ENCODE measurements around the gene PIAS1.

DNA sequence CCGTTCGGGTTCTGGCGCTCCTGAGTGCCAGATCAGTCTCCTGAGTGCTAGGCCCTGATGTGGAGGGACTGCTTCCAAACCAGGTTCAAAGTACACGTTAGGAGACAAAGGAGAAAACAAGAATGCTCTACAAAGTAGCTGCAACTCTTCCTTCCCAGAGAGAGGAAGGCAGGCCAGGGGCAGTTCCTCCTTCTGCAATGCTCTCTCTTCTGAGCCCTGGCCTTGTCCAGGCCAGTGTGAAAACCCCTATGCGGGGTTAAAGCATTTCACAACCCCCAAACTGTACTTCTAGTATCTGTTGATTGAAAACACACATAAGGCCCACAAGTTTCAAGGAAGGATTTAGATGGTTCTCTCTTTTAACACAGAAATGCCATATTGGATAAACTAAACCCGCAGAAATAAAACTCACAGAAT is 160.7 kb downstream of the PIAS1 start:
- TF ChIP-seq JUND (IDR thresholded peaks at IDR 0.05), result no peak
- TF ChIP-seq, protein P1, sequence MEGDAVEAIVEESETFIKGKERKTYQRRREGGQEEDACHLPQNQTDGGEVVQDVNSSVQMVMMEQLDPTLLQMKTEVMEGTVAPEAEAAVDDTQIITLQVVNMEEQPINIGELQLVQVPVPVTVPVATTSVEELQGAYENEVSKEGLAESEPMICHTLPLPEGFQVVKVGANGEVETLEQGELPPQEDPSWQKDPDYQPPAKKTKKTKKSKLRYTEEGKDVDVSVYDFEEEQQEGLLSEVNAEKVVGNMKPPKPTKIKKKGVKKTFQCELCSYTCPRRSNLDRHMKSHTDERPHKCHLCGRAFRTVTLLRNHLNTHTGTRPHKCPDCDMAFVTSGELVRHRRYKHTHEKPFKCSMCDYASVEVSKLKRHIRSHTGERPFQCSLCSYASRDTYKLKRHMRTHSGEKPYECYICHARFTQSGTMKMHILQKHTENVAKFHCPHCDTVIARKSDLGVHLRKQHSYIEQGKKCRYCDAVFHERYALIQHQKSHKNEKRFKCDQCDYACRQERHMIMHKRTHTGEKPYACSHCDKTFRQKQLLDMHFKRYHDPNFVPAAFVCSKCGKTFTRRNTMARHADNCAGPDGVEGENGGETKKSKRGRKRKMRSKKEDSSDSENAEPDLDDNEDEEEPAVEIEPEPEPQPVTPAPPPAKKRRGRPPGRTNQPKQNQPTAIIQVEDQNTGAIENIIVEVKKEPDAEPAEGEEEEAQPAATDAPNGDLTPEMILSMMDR (IDR thresholded peaks at IDR 0.05 in 2 of 3, conservative IDR thresholded peaks at IDR 0.05 in 1 of 3; ENCODE audit: borderline replicate concordance in 1 of 3, insufficient read depth in 1 of 3, low read depth in 2 of 3, low read length in 2 of 3), result no peak
- no peak for TF ChIP-seq POLR2A (IDR thresholded peaks at IDR 0.05; ENCODE audit: borderline replicate concordance, extremely low read depth, insufficient read depth, insufficient read length)
- no peak for TF ChIP-seq SP1 (IDR thresholded peaks at IDR 0.05; ENCODE audit: low read depth)
- TF ChIP-seq YY1 (IDR thresholded peaks at IDR 0.05; ENCODE audit: extremely low read depth, insufficient replicate concordance, low read depth, low read length), result no peak
- TF ChIP-seq POLR2AphosphoS5 (IDR thresholded peaks at IDR 0.05; ENCODE audit: low read depth, low read length), result no peak
- TF ChIP-seq, protein P2, sequence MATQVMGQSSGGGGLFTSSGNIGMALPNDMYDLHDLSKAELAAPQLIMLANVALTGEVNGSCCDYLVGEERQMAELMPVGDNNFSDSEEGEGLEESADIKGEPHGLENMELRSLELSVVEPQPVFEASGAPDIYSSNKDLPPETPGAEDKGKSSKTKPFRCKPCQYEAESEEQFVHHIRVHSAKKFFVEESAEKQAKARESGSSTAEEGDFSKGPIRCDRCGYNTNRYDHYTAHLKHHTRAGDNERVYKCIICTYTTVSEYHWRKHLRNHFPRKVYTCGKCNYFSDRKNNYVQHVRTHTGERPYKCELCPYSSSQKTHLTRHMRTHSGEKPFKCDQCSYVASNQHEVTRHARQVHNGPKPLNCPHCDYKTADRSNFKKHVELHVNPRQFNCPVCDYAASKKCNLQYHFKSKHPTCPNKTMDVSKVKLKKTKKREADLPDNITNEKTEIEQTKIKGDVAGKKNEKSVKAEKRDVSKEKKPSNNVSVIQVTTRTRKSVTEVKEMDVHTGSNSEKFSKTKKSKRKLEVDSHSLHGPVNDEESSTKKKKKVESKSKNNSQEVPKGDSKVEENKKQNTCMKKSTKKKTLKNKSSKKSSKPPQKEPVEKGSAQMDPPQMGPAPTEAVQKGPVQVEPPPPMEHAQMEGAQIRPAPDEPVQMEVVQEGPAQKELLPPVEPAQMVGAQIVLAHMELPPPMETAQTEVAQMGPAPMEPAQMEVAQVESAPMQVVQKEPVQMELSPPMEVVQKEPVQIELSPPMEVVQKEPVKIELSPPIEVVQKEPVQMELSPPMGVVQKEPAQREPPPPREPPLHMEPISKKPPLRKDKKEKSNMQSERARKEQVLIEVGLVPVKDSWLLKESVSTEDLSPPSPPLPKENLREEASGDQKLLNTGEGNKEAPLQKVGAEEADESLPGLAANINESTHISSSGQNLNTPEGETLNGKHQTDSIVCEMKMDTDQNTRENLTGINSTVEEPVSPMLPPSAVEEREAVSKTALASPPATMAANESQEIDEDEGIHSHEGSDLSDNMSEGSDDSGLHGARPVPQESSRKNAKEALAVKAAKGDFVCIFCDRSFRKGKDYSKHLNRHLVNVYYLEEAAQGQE (IDR thresholded peaks at IDR 0.05; ENCODE audit: low read depth), result no peak
- no peak for TF ChIP-seq EZH2 (IDR thresholded peaks at IDR 0.05)
- TF ChIP-seq SIN3A (IDR thresholded peaks at IDR 0.05; ENCODE audit: low read depth), result no peak
- no peak for TF ChIP-seq SRF (IDR thresholded peaks at IDR 0.05; ENCODE audit: low read depth)
- TF ChIP-seq, protein P3, sequence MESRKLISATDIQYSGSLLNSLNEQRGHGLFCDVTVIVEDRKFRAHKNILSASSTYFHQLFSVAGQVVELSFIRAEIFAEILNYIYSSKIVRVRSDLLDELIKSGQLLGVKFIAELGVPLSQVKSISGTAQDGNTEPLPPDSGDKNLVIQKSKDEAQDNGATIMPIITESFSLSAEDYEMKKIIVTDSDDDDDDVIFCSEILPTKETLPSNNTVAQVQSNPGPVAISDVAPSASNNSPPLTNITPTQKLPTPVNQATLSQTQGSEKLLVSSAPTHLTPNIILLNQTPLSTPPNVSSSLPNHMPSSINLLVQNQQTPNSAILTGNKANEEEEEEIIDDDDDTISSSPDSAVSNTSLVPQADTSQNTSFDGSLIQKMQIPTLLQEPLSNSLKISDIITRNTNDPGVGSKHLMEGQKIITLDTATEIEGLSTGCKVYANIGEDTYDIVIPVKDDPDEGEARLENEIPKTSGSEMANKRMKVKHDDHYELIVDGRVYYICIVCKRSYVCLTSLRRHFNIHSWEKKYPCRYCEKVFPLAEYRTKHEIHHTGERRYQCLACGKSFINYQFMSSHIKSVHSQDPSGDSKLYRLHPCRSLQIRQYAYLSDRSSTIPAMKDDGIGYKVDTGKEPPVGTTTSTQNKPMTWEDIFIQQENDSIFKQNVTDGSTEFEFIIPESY (IDR thresholded peaks at IDR 0.05; ENCODE audit: extremely low read depth, insufficient replicate concordance, low read length), result no peak
- TF ChIP-seq, protein P4, sequence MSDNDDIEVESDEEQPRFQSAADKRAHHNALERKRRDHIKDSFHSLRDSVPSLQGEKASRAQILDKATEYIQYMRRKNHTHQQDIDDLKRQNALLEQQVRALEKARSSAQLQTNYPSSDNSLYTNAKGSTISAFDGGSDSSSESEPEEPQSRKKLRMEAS (IDR thresholded peaks at IDR 0.05), result no peak
- no peak for TF ChIP-seq EZH2phosphoT487 (IDR thresholded peaks at IDR 0.05; ENCODE audit: borderline replicate concordance)
- no peak for TF ChIP-seq EGR1 (IDR thresholded peaks at IDR 0.05; ENCODE audit: low read depth)

Data from HCT116 (cell line).